ENCODE results near the gene CUL7.
"Not testable (repeated sequence)": the region's sequence is repeated elsewhere in the genome, so short reads cannot be mapped to it uniquely, and the experiment has no call there.

Gene CUL7

DNA sequence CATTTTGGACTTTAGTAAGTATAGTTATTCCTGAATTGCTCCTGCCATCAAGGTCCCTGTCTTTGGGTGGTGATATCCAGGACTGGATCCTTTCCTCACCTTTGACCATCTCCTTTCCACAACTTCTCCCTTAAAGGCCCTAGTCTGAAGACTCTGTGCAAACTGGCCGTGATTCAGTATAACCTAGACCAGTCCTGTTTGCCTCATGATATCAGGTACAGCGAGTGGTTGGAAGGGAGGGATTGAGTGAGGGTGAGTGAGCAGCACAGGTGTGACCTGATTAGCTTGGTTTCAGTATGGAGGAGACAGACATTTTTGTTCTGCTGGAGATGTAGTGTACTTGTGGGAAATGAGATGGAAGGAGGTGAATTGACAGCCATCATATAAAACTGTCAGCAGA is 34.5 kb downstream of the CUL7 start:
- in situ Hi-C loops (cut with MboI; ENCODE audit: low sequenced_read_pairs): no loop called here

DNA sequence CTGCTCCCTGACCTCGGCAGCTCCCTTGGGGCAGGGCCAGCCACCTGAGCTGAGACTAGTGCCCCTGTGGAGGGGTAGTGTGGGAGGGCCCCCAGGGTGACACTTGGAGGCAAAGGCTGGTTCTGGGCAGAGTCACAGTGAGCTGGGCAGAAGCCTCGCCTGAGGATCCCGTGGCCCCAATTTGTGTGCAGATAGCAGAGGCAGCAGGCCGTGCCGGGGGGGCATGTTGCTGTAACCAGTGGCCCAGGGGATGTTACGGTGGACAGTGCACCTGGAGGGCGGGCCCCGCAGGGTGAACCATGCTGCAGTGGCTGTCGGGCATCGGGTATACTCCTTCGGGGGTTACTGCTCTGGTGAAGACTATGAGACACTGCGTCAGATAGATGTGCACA is 36.7 kb downstream of the CUL7 start:
- in situ Hi-C loops (cut with MboI; ENCODE audit: low sequenced_read_pairs): no loop called here

DNA sequence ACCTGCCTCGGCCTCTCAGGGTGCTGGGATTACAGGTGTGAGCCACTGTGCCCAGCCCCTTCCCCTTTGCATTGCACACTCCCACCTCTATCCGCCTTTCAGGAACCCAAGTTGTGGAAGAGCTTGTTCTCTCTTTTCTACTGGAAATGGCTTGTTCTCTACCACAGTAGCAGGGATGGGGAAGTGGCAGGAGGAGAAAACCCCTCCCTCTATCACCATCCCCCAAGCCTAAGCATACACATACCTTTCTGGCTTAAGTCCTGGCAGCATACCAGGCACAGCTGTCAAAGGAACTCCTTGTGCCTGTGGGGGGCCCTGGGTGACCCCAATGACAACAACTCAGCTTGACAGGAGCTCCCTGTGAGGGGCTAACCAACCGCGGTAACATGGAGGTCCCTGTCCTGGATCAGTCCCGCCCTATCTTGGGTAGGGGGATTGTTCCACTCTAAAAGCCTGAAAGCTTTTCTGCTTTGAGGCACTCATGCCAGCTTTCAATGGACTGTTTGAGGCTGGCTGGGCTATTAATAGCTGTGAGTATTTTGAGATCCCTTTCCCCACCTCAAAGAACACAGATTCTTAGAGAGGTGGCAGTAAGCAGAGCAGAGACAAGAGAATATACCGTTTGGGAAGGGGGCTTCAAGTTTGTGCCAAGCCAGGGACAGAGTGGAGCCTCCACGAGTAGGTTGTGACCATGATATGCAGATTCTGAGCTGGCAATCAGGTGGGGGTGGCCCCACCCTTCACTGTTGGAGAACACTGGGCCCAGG is 37.3 kb downstream of the CUL7 start:
- in situ Hi-C loops (cut with MboI; ENCODE audit: low sequenced_read_pairs): no loop called here

DNA sequence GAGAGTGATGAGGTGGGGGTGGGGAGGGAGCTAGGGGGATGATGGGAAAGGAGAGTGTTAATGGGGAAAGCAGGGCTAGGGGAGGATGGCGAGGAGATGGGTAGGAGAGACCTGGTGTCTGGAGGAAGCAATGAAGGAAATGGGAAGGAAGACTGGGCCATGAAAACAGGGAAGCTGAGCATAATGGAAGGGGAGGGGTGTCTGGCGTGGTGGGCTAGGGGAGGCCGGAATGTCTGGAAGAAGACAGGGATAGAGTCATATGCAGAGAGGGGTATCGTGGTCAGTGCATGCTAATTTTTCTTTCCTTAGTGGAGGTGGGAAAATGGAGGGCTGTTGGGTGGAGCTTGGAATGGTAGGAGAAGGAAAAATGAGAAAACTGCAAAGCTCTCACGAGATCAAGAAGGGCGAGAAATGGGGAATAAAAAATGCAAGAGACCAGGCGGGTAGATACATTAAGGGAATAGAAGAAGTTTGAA is 39.2 kb downstream of the CUL7 start:
- in situ Hi-C loops (cut with MboI; ENCODE audit: low sequenced_read_pairs): no loop called here

DNA sequence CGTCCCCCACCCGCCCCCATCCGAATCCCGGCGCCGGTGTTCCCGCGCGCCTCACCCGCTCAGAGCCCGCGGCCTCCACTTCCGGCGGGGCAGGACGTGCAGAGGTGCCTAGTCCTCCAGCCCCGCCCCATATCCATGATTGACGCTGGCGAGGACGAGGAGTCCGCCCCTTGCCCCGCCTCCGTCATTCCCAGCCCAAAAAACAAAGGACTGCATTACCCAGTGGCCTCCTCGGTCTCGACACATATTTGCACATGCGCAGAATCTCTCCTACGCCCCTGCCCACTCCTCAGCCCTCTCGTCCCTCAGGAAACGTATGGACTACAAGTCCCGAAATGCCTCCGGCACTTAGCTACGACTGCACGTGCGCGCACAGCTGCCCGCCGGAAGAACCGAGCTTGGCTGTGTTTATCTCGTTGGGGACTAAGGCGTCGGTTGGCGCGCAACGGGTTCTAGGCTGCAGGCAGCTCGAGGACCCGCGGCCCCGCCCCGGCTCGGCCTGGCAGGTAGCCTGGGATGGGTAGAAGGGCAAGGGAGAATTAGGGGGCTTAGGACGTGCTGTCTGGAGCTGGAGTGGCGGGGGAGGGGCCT is 39.7 kb downstream of the CUL7 start, which contains the start of the genes KLHDC3 and MEA1:
Gene KLHDC3, plus strand, starts transcription at position 407 of the 591 bp plus-strand sequence. CDS start 2,944 bp downstream, outside the sequence.
Gene MEA1, minus strand, starts transcription at position 104 of the 591 bp plus-strand sequence. CDS start 133 bp downstream, outside the sequence.
- in situ Hi-C loops (cut with MboI; ENCODE audit: low sequenced_read_pairs): no loop called here

DNA sequence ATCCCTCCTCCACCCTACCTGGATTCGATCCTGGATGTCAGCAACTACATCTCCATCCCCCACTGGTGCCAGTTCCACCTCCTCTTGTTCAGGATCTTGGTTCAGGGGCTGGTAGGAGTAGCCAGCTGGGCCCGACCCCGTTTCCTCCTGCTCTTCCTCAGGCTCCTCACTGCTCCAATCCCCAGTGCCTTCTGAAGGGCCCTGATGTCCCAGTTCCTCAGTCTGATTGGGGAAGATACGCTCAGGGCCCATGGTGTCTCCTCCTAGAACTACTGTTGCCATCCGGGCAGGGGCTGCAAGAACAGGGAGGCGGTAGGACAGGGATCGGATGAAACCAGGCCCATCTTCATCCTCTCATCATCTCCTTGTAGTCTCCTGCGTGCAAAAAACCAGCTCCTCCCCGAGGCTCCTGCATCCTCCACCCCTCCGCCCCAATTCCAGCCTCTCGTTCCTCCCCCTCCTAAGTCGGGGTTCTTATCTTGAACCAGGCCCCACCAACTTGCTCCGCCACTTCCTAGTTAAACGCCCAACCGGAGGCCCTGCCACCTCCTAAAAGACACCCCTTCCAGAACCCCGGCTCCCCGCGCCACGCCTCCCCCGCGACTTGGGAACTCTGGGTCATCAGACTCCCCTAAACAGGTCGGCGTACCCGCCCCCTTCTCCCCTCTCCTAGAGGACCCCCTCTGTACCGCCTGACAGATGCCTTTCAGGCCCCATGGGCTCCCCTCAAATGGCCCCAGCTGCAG is 40.4 kb downstream of the CUL7 start:
- in situ Hi-C loops (cut with MboI; ENCODE audit: low sequenced_read_pairs): no loop called here

DNA sequence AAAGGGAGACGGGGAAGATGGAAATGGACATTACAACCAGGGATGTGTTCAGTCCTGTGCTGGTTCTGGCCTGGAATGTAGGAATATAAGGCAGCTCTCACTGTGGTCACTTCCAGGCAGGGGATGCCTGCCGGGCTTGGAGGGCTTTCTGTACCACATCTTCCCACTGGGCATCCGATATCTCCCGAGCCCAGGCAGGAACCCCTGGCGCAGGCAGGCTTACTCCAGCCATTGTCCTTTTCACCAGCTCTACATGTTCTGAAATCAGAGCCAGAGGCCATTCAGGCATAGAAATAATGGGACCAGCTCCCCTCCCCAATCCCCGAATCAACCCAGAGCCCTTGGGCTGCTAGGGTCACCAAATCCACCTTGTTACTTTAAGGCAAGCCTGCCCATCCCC is 41.3 kb downstream of the CUL7 start:
- in situ Hi-C loops (cut with MboI; ENCODE audit: low sequenced_read_pairs): no loop called here

DNA sequence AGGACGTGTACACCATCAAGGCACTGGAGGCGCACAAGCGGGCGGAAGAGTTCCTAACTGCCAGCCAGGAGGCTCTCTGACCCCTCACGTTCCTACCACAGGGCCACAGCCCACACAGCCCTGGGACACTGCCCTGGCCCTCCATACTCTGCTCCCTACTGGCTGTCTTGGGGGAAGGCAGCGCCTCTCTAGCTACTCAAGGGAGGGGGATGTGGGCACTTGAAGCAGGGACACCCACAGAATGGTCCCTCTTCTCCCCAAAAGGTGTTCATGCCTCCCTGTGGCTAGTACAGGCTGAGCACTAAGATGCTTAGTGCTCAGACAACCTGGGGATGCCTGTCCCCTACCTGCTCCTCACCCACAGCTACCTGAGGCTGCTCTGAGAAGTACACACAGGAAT is 42.4 kb downstream of the CUL7 start:
- in situ Hi-C loops (cut with MboI; ENCODE audit: low sequenced_read_pairs): no loop called here

DNA sequence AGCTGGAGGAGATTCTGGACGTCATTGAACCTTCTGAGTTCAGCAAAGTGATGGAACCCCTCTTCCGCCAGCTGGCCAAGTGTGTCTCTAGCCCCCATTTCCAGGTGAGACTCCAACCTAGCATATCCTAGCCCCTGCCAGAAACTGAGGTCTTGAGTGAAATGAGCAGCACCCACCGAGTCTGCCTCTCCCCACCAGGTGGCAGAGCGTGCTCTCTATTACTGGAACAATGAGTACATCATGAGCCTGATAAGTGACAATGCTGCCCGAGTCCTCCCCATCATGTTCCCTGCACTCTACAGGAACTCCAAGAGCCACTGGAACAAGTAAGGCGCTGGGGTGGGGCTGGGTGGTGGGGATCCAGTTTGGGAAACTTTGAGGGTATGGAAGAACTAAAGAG is 44.5 kb downstream of the CUL7 start:
- in situ Hi-C loops (cut with MboI; ENCODE audit: low sequenced_read_pairs): no loop called here

DNA sequence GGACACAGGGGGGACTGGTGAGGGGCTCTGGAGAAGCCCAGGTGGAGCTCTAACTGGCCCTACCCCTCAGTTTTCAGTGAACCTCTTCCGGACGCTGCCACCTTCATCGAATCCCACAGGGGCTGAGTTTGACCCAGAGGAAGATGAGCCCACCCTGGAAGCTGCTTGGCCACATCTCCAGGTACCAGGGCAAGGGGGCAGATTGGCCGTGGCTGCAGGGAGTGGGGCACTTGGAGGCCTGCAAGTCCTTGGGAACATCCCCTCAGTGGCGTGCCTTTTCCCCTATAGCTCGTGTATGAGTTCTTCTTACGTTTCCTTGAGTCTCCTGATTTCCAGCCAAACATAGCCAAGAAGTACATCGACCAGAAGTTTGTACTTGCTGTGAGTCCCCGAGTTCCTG is 46.5 kb downstream of the CUL7 start:
- in situ Hi-C loops (cut with MboI; ENCODE audit: low sequenced_read_pairs): no loop called here

DNA sequence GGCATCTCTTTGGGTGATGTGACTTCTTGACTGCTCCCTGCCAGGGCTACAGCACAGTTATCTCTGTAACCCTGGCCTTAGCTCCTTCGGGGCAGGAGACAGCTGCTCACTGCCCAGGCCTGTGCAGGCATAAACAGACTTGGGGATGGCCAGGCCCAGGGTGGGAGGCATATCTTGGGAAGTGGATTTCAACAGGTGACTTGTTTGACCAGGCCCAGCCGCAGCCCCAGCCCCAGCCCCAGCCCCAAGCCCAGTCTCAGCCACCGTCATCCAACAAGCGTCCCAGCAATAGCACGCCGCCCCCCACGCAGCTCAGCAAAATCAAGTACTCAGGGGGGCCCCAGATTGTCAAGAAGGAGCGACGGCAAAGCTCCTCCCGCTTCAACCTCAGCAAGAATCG is 47.4 kb downstream of the CUL7 start:
- in situ Hi-C loops (cut with MboI; ENCODE audit: low sequenced_read_pairs): no loop called here

DNA sequence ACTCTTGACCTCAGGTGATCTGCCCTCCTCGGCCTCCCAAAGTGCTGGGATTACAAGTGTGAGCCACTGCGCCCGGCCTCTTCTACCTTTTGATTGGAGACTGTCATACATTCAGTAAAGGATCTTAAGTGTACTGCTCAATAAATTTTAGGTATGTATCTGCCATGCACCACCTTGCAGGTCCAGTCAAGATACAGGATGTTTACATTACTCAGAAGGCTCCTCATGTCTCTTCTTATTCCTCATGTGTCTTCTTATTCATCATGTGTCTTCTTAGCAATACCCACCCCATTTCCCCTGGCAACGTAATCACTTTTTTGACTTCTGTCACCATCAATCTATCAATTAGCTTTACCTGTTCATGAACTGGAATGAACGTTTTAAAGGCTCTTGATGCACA is 47.8 kb downstream of the CUL7 start:
- in situ Hi-C loops (cut with MboI; ENCODE audit: low sequenced_read_pairs): no loop called here

DNA sequence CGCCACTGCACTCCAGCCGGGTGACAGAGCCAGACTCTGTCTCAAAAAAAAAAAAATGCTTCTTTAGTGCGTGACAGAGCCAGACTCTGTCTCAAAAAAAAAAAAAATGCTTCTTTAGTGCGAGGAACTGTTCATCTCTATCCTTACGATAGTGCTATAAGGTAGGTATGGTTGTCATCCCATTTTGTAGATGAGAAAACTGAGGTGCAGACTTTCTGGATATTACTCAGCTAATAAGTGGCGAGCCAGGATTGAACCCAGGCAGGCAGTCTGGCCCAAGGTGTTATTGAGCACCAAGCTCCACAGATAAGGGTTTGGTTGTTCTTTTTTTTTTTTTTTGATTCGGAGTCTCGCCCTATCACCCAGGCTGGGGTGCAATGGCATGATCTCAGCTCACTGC is 51.8 kb downstream of the CUL7 start:
- in situ Hi-C loops (cut with MboI; ENCODE audit: low sequenced_read_pairs): no loop called here

DNA sequence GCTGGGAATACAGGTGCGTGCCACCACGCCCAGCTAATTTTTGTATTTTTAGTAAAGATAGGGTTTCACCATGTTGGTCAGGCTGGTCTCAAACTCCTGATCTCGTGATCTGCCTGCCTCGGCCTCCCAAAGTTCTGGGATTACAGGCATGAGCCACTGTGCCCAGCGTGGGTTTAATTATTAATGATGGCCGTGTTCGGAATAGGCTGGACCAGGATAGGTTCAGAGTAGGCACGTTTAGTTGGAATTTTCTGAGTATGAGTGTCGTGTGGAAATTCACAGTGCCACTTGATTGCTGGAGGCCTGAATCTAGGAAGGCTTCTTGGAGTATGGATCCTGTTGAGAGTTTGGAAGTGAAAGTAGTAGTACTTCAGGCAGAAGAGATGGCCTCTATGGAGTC is 55.4 kb downstream of the CUL7 start:
- in situ Hi-C loops (cut with MboI; ENCODE audit: low sequenced_read_pairs): not testable (repeated sequence)

DNA sequence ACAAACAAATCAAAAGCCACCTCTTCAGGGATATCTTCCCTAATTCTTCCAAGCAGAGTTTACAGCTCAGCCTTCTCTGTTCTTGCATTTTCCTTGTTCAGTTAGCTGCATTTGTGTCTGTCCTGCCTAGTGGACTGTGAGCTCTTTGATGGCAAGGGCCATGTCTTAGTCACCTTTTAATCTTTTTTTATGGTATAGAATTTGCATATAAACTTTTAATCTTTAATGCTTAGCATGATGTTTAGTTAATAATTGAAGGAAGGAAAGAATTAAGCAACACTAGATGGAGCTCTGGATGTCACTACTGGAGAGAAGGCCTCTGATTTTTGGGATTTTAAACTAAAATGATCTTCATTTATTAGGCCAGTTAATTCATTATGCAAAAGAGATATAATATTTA is 57.1 kb downstream of the CUL7 start:
- in situ Hi-C loops (cut with MboI; ENCODE audit: low sequenced_read_pairs): no loop called here

DNA sequence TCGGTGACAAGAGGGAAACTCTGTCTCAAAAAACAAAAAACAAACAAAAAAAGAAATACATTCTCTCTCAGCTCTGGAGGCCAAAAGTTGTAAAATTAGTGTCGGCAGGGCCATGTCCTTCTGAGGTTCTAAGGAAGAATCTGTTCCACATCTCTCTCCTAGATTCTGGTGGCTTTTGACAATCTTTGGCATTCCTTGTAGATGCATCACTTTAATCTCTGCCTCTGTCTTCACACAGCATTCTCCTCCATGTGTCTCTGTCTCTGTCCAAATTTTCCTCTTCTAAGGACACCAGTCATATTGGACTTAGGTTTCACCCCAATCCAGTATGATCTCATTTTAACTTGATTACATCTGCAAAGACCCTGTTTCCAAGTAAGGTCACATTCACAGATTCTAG is 60.2 kb downstream of the CUL7 start:
- in situ Hi-C loops (cut with MboI; ENCODE audit: low sequenced_read_pairs): no loop called here

DNA sequence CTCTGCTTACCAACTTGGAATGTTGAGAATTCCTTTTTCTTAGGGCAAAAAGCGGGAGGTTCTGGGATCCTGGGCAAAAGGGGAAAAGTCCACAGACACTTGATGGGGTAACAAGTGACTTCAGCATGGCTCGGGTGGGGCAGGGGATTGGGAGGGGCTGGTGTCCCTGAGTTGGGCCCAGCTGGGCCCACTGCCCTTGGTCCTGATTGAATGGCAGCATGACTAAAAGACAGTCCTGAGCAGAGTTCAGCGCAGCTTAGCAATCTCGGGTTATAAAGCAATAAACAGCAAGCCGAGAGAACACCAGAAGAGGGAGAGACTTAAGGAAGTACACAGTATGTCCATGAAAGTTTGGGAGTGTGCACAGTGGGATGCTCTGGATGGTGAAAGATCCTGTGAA is 63.7 kb downstream of the CUL7 start:
- in situ Hi-C loops (cut with MboI; ENCODE audit: low sequenced_read_pairs): no loop called here

DNA sequence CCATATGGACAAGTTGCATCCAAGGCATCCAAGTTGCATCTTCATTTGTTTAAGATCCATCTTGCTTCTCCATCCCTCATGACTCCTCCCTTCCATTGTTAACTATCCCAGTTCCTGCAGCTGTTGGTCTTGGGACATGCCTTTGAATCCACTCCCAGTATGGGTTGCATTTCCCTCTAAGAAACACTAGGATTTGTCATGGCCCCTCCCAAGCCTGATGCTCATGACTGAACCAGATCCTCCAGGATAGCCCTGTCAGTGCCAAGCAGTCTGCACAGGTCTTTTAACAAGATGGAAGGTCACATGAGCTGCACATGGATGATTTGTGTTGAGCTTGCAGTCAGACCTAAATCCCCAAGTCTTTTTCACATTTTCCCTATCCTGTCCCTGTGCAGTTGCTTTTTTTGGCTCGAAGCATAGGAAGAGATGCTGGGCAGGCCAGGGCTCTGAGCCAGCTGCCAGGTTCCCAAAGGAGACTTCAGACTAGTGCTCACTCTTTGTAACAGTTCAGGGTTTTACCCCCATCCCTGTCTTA is 65.1 kb downstream of the CUL7 start:
- in situ Hi-C loops (cut with MboI; ENCODE audit: low sequenced_read_pairs): no loop called here

Measured in HL-60/S4 (cell line).